HG02970 (cell line): ENCODE measurements around the gene PNPLA8.
A peak's percentile ranks its signal among the peaks of the same experiment; 100 is the strongest.
"Not testable (repeated sequence)": the region's sequence is repeated elsewhere in the genome, so short reads cannot be mapped to it uniquely, and the experiment has no call there.

Experiments used
- ATAC-seq: cut with Tn5 transposase; IDR thresholded peaks from one replicate; pipeline ENCODE4 v1.9.1; 2021; ENCODE audit warnings: mild to moderate bottlenecking, moderate library complexity, moderate number of reproducible peaks; ENCODE audit not compliant: unreplicated experiment, low FRiP score

The PNPLA8 gene

DNA sequence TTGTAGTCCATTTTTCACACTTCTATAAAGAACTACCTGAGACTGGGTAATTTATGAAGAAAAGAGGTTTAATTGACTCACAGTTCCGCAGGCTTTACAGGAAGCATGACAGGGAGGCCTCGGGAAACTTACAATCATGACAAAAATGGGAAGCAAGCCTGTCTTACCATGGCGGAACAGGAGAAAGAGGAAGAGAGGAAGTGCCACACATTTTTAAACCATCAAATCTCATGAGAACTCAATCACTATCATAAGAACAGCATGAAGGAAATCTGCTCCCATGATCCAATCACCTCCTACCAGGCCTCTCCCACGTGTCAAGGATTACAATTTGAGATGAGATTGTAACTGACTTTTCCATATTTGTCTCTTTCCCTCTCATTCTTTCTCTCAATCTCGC lies 9.3 kb upstream of the PNPLA8 start:
- ATAC-seq, result no peak

- ATAC-seq, result no peak
These were observed 7.8 kb upstream of the PNPLA8 start for GRCh38 chr7:108533712-108534111.

DNA sequence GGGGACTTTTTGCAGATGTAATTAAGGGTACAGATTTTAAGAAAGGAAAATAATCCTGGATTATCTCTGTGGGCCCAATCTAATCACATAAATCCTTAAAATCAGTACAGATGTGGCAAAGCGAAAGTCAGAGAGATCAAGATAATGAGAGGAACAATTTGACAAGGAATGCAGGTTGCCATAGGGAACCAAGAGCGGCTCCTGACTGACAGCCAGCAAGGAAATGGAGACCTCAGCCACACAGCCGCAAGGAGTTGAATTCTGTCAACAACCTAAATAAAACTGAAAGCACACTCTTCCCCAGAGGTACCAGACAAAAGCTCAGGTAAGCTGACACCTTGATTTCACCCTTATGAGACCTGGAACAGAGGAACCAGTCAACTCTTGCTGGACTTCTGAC lies 3.4 kb upstream of the PNPLA8 start:
- ATAC-seq, result no peak

DNA sequence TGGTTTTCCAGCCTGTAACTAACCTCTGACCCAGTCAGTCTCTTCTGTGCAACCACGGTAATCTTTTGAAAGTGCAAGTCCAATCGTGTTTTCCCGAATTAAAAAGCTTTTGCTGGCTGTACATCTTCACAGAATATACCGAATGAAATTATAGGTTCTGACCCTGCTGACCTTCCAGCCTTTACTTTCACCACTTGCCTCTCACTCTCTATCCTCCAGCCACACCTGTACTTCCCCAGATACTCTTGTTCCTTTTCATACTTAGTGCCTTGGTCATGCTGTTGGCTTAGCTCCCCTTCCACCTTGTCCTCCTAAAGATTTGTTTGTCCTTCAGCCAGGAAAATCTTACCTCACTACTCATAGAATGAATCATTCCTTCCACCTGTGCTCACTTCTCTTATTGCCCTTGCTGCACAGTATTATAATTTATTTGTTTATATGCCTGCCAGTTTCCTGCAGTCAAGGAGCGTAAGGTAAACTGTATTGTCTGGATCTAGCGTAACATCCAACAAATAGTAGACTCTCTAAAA lies 2.3 kb upstream of the PNPLA8 start:
- ATAC-seq, result no peak

DNA sequence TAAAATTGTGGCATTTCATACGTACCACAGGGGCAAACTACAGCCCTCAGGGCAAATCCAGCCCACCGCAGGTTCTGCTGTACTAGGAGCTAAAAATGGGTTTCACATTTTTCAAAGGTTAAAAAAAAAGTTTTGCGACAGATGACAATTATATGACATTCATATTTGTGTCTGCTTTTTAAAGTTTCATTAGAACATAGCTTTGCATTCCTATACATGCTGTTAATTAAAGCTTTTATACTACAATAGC lies 758 bp upstream of the PNPLA8 start:
- ATAC-seq, result no peak

DNA sequence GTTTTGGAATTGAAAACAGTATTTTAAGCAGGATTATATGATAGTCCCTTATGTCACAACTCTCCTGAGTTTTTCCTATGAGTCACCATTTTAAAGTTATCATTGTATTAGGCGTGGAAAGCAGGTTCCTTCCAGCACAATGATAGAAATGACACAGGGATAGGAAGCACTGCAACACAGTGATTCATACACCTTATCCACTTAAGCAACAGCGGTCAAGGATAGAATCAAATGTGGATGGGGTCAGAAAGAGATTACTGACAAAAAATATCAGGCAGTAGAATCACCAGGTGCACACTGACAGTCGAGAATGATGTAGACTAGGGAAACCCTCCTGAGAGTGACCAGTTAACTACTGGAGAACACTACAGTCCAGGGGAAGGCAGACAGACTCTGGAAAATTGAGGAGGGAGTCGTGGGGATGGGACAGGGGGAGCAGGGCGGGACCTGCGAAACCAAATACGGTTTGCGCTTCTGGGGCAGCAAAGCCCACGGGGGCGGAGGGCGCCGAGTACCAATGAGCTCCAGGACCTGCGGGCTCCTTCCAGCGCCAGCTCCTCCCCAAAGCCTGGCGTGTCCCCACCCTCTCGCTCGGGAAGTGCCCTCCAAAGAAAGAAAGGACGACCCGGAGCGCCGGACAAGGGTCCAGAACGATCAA lies 479 bp downstream of the PNPLA8 start:
- ATAC-seq, result peak; percentile 42

GRCh38 chr7:108522780-108523179 lies 3.2 kb downstream of the PNPLA8 start:
- ATAC-seq, result no peak

GRCh38 chr7:108517951-108518350 lies 8.0 kb downstream of the PNPLA8 start:
- no peak for ATAC-seq

- no peak for ATAC-seq
These were observed 10.3 kb downstream of the PNPLA8 start for GRCh38 chr7:108515630-108516029.

DNA sequence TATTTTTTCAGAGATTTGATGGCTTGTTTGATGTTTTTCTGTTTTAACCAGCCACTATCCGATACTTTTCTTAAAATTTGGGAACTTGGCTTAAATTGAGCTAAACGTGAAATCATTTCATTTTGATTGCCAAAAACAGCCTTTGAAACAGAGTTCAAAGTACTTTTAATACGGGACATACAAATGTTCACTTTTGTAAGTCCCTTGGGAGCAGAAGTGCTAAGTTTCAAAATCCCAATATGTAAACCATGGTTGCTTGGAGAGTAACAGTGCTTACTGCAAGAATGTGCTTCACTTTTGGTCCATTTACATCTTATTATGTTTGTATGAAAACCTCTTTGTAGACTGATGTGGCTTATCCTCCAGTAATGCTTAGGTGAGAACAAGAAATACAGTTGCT lies 10.9 kb downstream of the PNPLA8 start:
- ATAC-seq, result no peak

DNA sequence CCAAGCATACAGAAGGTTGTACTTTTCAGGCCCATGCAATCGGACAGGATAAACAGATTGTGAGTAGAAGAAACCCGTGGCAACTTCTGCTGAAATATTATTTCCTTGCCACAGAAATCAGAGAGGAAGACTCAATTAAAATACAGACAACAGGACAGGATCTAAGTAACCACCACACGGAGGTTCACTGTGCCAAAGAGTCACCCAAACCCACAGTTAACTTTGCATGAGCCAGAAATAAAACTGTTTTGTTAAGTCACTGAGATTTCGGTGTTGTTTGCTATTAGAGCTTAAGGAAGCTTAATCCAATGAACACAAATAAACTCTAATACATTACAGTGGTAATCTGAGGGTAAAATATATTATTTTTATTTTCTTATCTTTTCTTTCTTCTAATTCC lies 14.0 kb downstream of the PNPLA8 start:
- no peak for ATAC-seq

- not testable (repeated sequence) for ATAC-seq
These were observed 21.4 kb downstream of the PNPLA8 start for GRCh38 chr7:108504576-108504975.

DNA sequence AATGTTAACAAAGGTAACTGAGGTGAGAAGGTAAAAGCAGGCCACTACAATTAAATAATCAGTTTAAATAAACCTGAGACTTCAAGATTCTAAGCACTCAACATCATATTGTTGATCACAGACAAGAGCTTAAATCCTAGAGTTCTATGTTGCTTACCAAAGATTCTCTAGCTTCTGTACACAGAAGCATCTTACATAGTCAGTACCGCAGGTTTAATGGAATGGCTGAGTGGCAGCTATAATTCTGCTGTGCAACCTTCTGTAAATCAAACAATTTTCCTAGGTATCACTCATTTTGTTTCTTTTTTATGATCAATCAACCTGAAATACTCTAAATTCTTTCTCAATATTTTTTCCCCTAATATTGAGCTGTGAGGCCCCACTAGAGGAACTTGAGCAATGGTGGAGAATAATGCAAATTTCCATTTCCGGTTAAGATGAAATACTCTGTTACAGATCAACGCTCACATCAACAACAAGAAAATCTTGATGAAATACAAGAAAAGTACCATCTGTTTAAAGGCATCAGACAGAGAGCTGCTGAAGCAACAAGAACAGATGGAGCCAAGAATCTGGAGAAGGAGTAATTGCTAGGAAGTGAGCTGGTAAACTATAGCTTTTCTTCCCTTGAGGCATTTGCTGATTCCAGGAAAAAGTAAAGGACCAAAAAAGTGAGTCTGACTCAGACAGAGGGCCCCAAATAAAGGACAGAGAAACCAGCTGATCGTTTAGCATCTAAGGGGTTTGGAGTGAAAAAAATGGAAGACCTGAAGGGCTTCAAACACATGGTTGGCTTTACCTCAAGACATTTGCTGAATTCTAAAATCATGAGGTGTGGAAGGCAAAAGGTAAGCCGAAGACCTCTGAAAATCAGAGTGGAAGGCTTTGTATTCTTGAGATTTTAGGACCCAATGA lies 22.6 kb downstream of the PNPLA8 start:
- ATAC-seq, result peak; percentile 85

- no peak for ATAC-seq
These were observed 26.4 kb downstream of the PNPLA8 start for GRCh38 chr7:108499566-108499965.

GRCh38 chr7:108498481-108498880 lies 27.5 kb downstream of the PNPLA8 start:
- ATAC-seq, result no peak

DNA sequence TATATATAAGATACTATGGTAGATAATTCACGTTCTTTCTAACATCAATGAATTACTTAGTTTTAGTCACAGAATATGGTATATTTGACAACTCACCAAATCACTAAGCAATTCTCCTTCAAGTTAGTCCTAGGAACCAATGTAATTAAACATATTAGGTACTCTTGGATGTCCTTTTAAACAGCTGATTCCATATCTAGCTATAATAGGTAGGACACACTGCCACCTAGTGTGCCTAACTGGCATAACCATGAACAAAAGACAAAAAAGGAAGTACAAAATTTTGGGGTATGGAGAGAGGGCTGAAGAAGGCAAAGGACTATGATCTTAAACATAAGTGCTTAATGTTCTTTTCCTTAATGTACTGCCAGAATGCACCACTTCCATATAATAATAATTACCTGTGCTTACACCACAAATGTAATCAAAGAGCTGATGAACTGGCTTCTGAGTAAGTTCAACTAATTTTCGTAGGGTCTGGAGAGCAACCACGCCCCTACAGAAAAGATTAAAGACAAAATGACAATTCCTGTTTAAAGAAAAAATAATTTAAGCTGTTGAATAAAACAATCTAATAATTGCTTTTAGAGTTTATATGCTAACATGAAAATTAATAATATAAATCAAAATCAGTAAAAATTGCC lies 28.7 kb downstream of the PNPLA8 start:
- ATAC-seq, result no peak

DNA sequence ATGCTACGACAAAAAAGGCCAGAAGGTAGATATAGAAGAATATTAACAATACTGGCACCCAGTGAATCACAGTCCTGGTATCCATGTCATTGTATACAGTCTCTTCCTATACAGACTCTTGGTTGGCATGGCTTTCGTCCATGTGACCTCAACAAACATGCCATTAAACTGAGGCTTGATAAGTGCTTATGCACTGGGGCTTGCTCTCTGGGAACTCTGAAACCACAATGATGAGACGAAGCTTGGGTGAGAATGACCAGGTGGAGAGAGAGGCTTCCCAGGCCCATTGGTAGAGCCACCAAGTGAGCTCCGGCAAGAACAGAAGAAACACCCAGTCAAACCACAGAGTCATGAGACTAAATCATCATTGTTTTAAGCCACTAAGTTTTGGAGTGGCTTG lies 33.2 kb downstream of the PNPLA8 start:
- ATAC-seq, result no peak

- ATAC-seq, result no peak
These were observed 37.0 kb downstream of the PNPLA8 start for GRCh38 chr7:108488768-108489538.

- no peak for ATAC-seq
These were observed 38.3 kb downstream of the PNPLA8 start for GRCh38 chr7:108487646-108488045.

DNA sequence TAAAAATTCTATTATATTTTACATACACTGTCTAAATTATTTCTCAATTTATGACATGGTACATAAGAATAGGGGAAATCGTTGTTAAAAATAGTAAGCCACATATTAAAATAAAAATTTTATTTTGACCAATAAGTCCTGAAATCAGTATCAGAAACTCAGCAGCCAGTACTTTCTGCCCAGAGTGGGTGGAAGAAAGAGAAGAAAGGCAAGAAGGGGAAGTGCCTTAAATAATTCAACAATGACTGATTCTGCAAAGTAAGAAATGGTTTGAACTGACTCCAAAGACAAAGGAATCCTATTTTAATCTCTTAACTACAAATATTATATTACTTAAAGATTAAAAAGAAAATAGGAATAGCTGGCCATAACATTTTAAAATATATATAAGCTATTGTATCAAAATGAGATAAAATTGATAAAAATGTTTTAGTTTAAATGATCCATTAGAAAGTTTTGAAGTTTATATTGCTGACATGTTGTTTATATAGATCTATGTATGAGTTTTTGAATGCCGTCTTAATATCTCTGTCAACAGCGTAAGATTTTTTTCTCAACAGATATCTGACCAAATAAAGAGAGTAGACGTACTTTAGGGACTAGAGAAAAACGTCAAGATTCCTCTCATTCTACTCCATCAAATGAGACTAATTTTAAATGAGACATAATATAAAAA lies 39.5 kb downstream of the PNPLA8 start:
- no peak for ATAC-seq
